Measurements from ENCODE around the gene DNAAF5.

The DNAAF5 gene

GRCh38 chr7:835021-835420 is 108.5 kb downstream of the DNAAF5 start:
- in situ Hi-C loops (cut with HindIII; ENCODE audit: low pct_ligation_motif_present, low pct_unique_long_range_greater_than_20kb, low sequenced_read_pairs): no loop called here
- no peak for DNase-seq

- in situ Hi-C loops (cut with HindIII; ENCODE audit: low pct_ligation_motif_present, low pct_unique_long_range_greater_than_20kb, low sequenced_read_pairs): no loop called here
- no peak for DNase-seq
Observed at GRCh38 chr7:835485-836401, 109.2 kb downstream of the DNAAF5 start.
